GM21423 (cell line): ENCODE measurements around the gene TNIK.

Experiments
- ATAC-seq: cut with Tn5 transposase; IDR thresholded peaks from one replicate; pipeline ENCODE4 v1.9.1; 2021; ENCODE audit warnings: mild to moderate bottlenecking, moderate library complexity; ENCODE audit not compliant: unreplicated experiment

TNIK gene

GRCh38 chr3:171116824-171117395 lies 343.3 kb downstream of the TNIK start:
- no peak for ATAC-seq

- no peak for ATAC-seq
These were observed 343.8 kb downstream of the TNIK start for GRCh38 chr3:171116365-171116764.

GRCh38 chr3:171115667-171116066 lies 344.5 kb downstream of the TNIK start:
- ATAC-seq: no peak

- no peak for ATAC-seq
These were observed 346.5 kb downstream of the TNIK start for GRCh38 chr3:171113716-171114115.

GRCh38 chr3:171110715-171111114 lies 349.5 kb downstream of the TNIK start:
- ATAC-seq: no peak

- no peak for ATAC-seq
These were observed 352.1 kb downstream of the TNIK start for GRCh38 chr3:171108066-171108465.

- no peak for ATAC-seq
These were observed 357.0 kb downstream of the TNIK start for GRCh38 chr3:171103185-171103584.

GRCh38 chr3:171101982-171102641 lies 358.1 kb downstream of the TNIK start:
- ATAC-seq: no peak

GRCh38 chr3:171099911-171100310 lies 360.3 kb downstream of the TNIK start:
- no peak for ATAC-seq

GRCh38 chr3:171095063-171095462 lies 365.1 kb downstream of the TNIK start:
- peak; percentile 96 for ATAC-seq

GRCh38 chr3:171094411-171094810 lies 365.8 kb downstream of the TNIK start:
- no peak for ATAC-seq

GRCh38 chr3:171093462-171093861 lies 366.7 kb downstream of the TNIK start:
- no peak for ATAC-seq

GRCh38 chr3:171092467-171092911 lies 367.7 kb downstream of the TNIK start:
- no peak for ATAC-seq

GRCh38 chr3:171090321-171090720 lies 369.9 kb downstream of the TNIK start:
- no peak for ATAC-seq

GRCh38 chr3:171088964-171089754 lies 371.0 kb downstream of the TNIK start:
- no peak for ATAC-seq

GRCh38 chr3:171088496-171088895 lies 371.7 kb downstream of the TNIK start:
- ATAC-seq: no peak

- ATAC-seq: no peak
These were observed 373.3 kb downstream of the TNIK start for GRCh38 chr3:171086914-171087313.

GRCh38 chr3:171077261-171077660 lies 382.9 kb downstream of the TNIK start:
- no peak for ATAC-seq

GRCh38 chr3:171072432-171072831 lies 387.8 kb downstream of the TNIK start:
- no peak for ATAC-seq

- ATAC-seq: no peak
These were observed 391.5 kb downstream of the TNIK start for GRCh38 chr3:171068658-171069057.

GRCh38 chr3:171066206-171066605 lies 394.0 kb downstream of the TNIK start:
- ATAC-seq: no peak

- ATAC-seq: no peak
These were observed 394.5 kb downstream of the TNIK start for GRCh38 chr3:171065732-171066131.
